ENCODE results near the gene NEMF. TPM values are rescaled to one million over a fixed set of nuclear protein-coding genes. Genes with fewer than 3 reads are reported as not detected.
"Not testable (repeated sequence)": the region's sequence is repeated elsewhere in the genome, so short reads cannot be mapped to it uniquely, and the experiment has no call there.

Gene NEMF
- total RNA-seq, 2 donors from 2014 or later = 95.2 to 120 TPM

DNA sequence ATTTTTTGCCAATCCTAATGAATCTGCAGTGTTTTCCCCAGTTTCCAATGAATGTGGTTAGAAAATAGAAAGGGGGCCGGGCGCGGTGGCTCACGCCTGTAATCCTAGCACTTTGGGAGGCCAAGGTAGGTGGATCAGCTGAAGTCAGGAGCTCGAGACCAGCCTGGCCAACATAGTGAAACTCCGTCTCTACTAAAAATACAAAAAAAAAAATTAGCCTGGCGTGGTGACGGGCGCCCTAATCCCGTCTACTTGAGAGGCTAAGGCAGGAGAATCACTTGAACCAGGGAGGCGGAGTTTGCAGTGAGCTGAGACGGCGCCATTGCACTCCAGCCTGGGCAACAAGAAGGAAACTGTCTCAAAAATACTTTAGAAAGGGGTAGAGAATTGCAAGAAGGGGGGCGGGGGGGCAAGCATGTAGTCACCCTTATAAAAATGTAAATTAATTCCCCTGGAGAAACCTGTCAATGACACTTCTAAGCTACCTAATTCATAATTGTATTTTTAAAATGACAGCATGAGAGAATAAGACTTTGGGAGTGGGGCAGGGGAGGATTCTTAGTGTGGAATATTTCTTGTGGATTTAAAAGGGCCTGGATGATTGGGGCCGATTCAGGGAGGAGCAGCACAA is 82.9 kb downstream of the NEMF start:
- Mint-ChIP-seq H3K27ac (peak overlapping the region; percentile 89 to 96), H3K9me3 (no peaks in the 10 kb centered on the region)

DNA sequence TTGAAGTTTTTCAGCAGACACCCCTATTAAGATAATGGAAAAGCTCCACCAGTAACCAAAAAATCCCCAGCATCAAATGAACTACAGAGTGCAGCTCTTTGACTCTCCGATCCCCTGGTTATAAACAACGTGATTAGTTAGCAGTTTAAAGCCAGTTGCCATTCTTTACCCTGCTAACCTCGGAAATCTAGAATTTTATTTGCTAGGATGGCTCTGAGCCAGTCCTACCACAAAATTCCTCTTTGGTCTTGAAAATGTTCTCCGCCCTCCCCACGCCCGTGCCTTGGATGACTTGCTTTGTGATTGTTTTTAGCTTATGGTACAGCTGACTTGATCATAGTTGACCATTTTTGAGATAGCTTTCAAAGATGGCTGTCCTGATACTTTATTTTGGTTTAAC is 83.4 kb downstream of the NEMF start:
- Mint-ChIP-seq H3K4me3 (peak overlapping the region; percentile 97), H3K27ac (peak overlapping the region; percentile 89 to 96), H3K4me1 (ENCODE audit: low read depth in 2 of 2) (peaks cover 17 to 41% of the 10 kb centered on the region in 2 donors), H3K27me3 (no peaks in the 10 kb centered on the region), H3K9me3 (no peaks in the 10 kb centered on the region), H3K36me3 (no peaks in the 10 kb centered on the region)
- no peak for DNase-seq (ENCODE audit: low spot score)
- ATAC-seq = no peak

More for the DNA sequence above, 82.9 kb downstream of the NEMF start:
- Mint-ChIP-seq H3K27me3 (no peaks in the 10 kb centered on the region), H3K4me3 (peak overlapping the region; percentile 97), H3K4me1 (ENCODE audit: low read depth in 2 of 2) (peaks cover 17 to 41% of the 10 kb centered on the region in 2 donors), H3K36me3 (no peaks in the 10 kb centered on the region)
- DNase-seq (ENCODE audit: low spot score) (no peak), ATAC-seq (no peak)

DNA sequence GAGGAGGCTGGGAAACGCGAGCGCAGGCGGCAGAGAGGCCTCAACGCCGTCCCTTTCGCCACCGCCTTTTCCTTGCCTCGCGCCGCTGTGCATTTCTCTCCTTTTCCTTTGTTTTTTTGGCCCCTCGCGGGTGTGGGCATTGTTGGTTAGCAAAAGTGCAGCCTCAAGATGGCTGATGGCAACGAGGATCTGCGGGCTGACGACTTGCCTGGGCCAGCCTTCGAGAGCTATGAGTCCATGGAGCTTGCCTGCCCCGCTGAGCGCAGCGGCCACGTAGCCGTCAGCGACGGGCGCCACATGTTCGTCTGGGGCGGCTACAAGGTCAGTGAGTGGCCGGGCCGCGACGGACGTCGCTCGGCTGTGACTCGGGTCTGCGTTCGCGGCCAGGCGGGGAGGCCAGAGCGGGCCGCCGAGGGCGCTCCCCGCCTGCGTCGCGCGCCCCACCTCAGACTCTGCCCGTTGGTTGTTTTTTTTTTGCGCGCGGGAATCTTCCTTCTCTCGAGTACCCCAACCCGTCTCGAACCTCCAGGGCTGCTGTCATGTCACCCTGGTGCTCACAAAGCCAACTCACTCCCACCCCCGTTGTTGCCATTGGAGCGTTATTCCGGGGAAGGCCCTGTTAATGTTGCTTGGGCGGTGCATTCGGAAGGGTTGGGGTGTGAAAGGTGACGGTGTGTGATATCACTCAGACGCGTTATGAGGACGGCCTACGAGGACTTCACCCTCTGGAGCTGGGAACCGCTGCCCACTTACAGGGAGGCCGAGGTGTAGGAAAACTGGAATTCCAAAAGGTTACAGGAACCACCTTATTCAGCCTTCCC is 84.1 kb downstream of the NEMF start:
- Mint-ChIP-seq H3K4me3 (peak overlapping the region; percentile 97), H3K36me3 (no peaks in the 10 kb centered on the region), H3K27ac (peak overlapping the region; percentile 89 to 96), H3K9me3 (no peaks in the 10 kb centered on the region), H3K4me1 (ENCODE audit: low read depth in 2 of 2) (peaks cover 17 to 41% of the 10 kb centered on the region in 2 donors), H3K27me3 (no peaks in the 10 kb centered on the region)
- ATAC-seq (peak; percentile 63 to 65), DNase-seq (ENCODE audit: low spot score) (peak; percentile 74)

DNA sequence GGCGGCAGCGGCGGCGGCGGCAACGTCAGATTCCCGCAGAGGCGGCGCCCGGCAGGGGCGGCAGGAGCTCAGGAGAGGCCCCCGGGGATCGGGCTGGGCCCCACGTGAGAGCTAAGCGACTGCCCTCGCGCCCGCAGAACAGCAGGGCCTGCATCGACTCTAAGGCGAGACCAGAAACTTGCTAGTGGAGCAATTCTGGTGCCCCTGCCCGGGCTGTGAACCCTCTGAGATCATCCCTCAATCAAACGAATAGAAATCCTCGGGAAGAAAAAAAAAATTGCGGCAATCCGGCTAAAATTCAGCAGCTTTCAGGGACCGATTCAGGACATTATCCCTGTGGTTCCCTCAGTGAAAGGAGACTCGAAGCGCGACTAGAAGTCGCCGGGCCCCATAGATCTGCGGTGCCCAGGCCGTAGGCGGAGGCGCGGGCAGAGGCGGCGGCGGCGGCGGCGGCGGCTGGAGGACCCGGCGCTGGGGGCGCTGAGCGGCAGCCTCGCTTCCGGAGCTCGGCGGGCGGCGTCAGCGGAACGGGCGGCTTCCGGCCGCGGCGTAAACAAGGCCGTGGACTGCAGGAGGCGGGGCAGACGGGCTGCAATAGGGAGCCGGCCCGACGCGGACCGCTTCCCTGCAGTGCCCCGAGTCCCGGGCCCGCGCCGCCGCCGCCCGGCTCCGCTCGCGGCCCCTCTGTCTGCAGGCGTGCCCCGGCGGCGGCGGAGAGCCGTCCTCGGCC is 84.9 kb downstream of the NEMF start, which contains the start of gene KLHDC2:
Gene KLHDC2 (plus strand): TSS at position 583 of the 730 bp plus-strand sequence. CDS start 316 bp downstream, outside the sequence.
- Mint-ChIP-seq H3K4me3 (peak within 1 kb of the TSS; percentile 97), H3K4me1 (ENCODE audit: low read depth in 2 of 2) (peaks cover 17 to 41% of the 10 kb centered on the region in 2 donors), H3K27ac (peak within 1 kb of the TSS; percentile 89 to 96), H3K27me3 (no peaks in the 10 kb centered on the region), H3K36me3 (no peaks in the 10 kb centered on the region), H3K9me3 (no peaks in the 10 kb centered on the region)
- peak; percentile 96 for DNase-seq (ENCODE audit: low spot score)
- peak; percentile 94 to 96 for ATAC-seq

DNA sequence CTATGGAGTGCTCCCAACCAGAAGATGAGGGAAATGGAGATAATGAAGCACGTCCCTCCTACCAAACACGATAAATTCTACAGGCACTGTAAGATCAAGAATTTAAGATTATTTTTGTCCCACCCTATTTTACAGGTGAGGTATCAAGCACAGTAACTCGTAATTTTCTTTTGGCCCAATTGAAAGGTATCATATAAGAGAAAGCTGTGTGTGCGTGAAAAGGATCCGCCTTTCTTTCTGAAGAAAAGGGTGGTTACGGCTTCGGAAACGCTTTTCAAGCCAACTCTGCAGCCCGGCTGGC is 85.4 kb downstream of the NEMF start:
- DNase-seq (ENCODE audit: low spot score) = no peak

DNA sequence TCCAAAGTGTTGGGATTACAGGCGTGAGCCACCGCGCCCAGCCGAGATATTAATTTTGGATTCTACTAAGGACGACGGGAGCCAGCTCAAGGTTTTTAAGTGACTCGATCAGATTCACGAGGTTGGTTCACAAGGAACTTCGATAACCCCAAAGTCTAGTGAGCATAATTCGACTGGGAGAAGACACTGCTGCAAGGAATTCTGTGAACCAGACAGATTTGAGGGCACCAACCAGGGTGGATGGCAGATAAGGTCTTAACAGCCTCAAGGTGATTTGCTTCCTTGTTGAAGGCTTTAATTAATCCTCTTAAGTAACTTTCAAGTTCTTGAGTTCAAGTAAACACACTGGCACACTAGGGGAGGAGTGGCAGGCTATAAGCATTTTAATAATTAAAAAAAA is 85.7 kb downstream of the NEMF start:
- peak overlapping the region; percentile 86 for H3K4me3 Mint-ChIP-seq
- no peaks in the 10 kb centered on the region for H3K36me3 Mint-ChIP-seq
- no peaks in the 10 kb centered on the region for H3K27me3 Mint-ChIP-seq
- H3K4me1 Mint-ChIP-seq (ENCODE audit: low read depth in 2 of 2) = peaks cover 17 to 41% of the 10 kb centered on the region in 2 donors
- H3K9me3 Mint-ChIP-seq = no peaks in the 10 kb centered on the region
- no peak for ATAC-seq
- peak overlapping the region; percentile 89 to 96 for H3K27ac Mint-ChIP-seq
- DNase-seq (ENCODE audit: low spot score) = no peak

More for the DNA sequence above, 85.4 kb downstream of the NEMF start:
- no peaks in the 10 kb centered on the region for H3K9me3 Mint-ChIP-seq
- peak overlapping the region; percentile 89 to 96 for H3K27ac Mint-ChIP-seq
- H3K4me1 Mint-ChIP-seq (ENCODE audit: low read depth in 2 of 2) = peaks cover 17 to 41% of the 10 kb centered on the region in 2 donors
- no peak for ATAC-seq
- H3K27me3 Mint-ChIP-seq = no peaks in the 10 kb centered on the region
- no peaks in the 10 kb centered on the region for H3K36me3 Mint-ChIP-seq
- peak overlapping the region; percentile 86 for H3K4me3 Mint-ChIP-seq

DNA sequence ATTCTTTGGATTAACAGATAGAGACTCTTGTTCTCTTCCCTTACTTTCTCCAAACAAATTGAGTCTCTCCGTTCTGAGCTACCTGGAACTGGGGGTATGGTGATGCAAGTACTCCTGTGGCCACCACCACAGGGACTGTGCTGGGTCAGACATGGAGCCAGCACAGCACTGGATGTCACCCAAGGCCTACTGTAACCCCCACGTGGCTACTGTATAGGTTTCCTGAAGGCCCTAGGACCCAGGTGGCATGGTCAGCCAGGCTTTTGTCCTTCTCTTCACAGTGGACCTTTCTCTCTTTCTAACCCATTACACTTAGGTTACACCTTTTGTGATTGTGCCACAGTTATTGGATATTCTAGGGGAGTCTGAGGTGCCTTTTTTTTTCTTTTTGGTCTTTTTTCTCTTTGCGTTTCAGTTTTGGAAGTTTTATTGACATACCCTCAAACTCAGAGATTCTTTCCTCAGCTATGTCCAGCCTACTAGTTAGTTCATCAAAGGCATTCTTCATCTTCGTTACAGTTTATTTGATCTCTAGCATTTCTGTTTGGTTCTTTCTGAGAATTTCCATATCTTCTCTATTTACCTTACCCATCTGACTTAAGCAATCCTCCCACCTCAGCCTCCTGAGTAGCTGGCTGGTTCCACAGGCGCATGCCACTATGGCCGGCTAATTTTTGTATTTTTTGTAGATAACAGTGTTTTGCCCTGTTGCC is 90.6 kb downstream of the NEMF start:
- Mint-ChIP-seq H3K4me3 (no peak overlapping the region), H3K27ac (peak overlapping the region in 1 of 2 donors; percentile 11)
- no peak for DNase-seq (ENCODE audit: low spot score)

DNA sequence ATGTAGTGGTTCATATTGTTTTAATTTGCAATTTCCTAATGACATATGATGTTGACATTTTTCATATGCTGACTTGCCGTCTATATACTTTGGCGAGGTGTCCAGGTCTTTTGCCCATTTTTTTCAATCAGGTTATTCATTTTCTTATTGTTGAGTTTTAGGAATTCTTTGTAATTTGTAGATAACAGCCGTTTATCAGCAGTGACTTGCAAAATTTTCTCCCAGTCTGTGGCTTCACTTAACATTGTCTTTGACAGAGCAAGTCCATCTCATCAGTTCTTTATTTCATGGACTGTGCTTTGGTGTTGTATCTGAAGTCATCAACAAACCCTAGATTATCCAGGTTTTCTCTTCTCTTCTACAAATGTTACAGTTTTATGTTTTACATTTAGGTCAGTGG is 97.2 kb downstream of the NEMF start:
- ATAC-seq (no peak), DNase-seq (ENCODE audit: low spot score) (no peak)
- Mint-ChIP-seq H3K4me3 (no peak overlapping the region), H3K36me3 (no peaks in the 10 kb centered on the region), H3K27me3 (peaks cover 0 to 2% of the 10 kb centered on the region in 2 donors), H3K27ac (no peak overlapping the region), H3K9me3 (no peaks in the 10 kb centered on the region), H3K4me1 (ENCODE audit: low read depth in 2 of 2) (no peaks in the 10 kb centered on the region)

More for the DNA sequence above, 90.6 kb downstream of the NEMF start:
- Mint-ChIP-seq H3K36me3 (no peaks in the 10 kb centered on the region), H3K4me1 (ENCODE audit: low read depth in 2 of 2) (peaks cover 4% of the 10 kb centered on the region in 2 donors), H3K27me3 (peaks cover 0 to 2% of the 10 kb centered on the region in 2 donors), H3K9me3 (no peaks in the 10 kb centered on the region)
- no peak for ATAC-seq

DNA sequence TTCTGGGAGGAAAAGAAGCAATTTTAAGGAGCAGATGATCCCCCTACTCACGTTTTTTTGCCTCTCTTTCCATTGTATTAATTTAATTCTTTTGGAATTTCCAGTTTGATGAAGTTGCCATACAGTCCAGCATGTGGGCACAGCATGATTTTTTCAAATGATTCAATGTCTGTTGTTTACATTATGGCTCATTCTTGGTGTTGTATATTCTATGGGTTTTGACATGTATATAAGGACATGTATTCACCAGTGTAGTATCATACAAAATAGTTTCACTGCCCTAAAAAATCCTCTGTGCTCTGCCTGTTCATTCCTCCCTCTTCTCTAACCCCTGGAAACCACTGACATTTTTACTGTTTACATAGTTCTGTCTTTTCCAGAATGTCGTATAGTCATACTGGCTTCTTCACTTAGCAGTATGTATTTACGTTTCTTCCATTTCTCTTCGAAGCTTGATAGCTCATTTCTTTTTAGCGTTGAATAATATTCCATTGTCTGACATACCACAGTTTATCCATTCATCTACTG is 98.0 kb downstream of the NEMF start:
- ATAC-seq (no peak), DNase-seq (ENCODE audit: low spot score) (no peak)
- no peak overlapping the region for H3K4me3 Mint-ChIP-seq
- H3K4me1 Mint-ChIP-seq (ENCODE audit: low read depth in 2 of 2) = no peaks in the 10 kb centered on the region
- no peaks in the 10 kb centered on the region for H3K27me3 Mint-ChIP-seq
- H3K9me3 Mint-ChIP-seq = no peaks in the 10 kb centered on the region
- no peaks in the 10 kb centered on the region for H3K36me3 Mint-ChIP-seq
- H3K27ac Mint-ChIP-seq = no peak overlapping the region

DNA sequence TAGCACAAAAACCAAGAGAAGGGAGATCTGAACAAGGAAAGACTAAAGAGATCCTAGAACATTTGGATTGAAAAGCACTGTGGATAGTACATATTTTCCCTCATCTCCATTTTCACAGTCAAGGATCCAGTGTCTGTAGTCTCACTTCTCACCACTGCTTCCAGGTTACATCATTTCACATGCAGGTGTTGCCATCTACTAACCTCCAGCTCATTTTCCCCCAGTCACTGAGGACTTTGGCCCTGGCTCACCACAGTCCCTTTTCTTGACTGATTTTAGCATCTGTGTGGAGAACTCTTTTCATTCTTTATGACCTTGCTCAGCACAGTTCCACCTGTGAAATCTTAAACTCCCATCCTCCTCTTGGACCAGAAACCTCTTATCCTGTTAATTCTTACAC is 106.1 kb downstream of the NEMF start:
- not testable (repeated sequence) for H3K4me1 Mint-ChIP-seq (ENCODE audit: low read depth in 2 of 2); H3K27me3 Mint-ChIP-seq; H3K4me3 Mint-ChIP-seq; DNase-seq (ENCODE audit: low spot score); ATAC-seq; H3K9me3 Mint-ChIP-seq; H3K27ac Mint-ChIP-seq; H3K36me3 Mint-ChIP-seq

DNA sequence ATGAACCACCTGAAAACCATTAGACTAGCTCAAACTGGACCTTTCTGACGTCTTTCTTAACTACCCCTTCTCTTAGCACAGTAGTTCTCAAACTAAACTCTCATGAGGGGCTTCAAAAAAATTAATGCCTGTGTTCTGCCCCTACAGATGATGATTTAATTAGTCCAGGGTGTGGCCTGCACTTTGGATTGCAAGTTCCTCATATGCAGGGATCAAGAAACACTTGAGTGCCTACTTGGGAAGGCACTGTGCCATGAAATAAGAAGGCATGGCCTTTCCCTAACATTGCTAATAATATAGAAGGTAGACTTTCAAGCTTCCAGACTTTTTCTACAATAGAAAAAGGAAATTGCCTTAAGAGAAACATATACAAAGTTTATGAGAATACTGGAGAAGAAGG is 107.4 kb downstream of the NEMF start:
- H3K4me3 Mint-ChIP-seq = no peak overlapping the region
- H3K4me1 Mint-ChIP-seq (ENCODE audit: low read depth in 2 of 2) = no peaks in the 10 kb centered on the region
- ATAC-seq (no peak), DNase-seq (ENCODE audit: low spot score) (no peak)
- H3K27ac Mint-ChIP-seq = no peak overlapping the region
- no peaks in the 10 kb centered on the region for H3K27me3 Mint-ChIP-seq
- peaks cover 8% of the 10 kb centered on the region for H3K36me3 Mint-ChIP-seq
- H3K9me3 Mint-ChIP-seq = no peaks in the 10 kb centered on the region

DNA sequence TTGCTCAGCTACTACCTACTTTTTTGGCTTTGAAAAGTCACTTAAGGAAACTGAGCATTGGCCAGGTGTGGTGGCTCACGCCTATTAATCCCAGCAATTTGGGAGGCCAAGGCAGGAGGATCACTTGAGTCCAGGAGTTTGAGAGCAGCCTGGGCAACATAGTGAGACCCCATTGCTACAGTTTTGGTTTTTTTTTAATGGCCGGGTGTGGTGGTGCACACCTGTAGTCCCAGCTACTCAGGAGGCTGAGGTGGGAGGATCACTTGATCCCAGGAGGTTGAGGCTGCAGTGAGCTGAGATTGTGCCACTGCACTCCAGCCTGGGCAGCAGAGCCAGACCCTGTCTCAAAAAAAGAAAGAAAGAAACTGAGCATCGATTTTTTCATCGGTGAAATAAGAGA is 116.9 kb downstream of the NEMF start:
- not testable (repeated sequence) for H3K4me3 Mint-ChIP-seq; H3K27me3 Mint-ChIP-seq; H3K36me3 Mint-ChIP-seq; H3K9me3 Mint-ChIP-seq; DNase-seq (ENCODE audit: low spot score); H3K4me1 Mint-ChIP-seq (ENCODE audit: low read depth in 2 of 2); H3K27ac Mint-ChIP-seq; ATAC-seq

DNA sequence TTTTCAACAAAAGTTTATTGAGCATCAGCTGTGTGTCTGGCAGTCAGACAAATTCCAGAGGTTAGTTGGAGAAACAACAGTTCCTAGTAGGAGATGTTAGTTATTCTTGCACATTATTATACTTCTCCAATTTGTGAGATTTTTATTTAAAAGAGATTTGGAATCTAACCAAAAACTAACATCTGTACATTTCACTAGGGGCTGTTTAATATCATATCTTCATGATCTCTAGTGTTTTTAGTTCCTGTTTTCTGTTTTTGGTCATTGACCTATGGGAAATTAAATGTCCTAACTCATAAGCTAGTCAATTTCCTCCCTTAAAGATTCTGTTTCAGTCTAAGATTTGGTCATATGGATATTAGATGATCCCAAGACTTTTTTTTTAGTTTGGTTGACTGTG is 118.8 kb downstream of the NEMF start:
- no peak for ATAC-seq
- no peaks in the 10 kb centered on the region for H3K4me1 Mint-ChIP-seq (ENCODE audit: low read depth in 2 of 2)

More for the DNA sequence above, 118.8 kb downstream of the NEMF start:
- Mint-ChIP-seq H3K36me3 (no peaks in the 10 kb centered on the region), H3K27ac (no peak overlapping the region), H3K9me3 (no peaks in the 10 kb centered on the region), H3K4me3 (no peak overlapping the region), H3K27me3 (no peaks in the 10 kb centered on the region)
- no peak for DNase-seq (ENCODE audit: low spot score)
